ENCODE data around the gene KIAA0753.

The KIAA0753 gene

GRCh38 chr17:6640536-6641246 lies at the start of gene KIAA0753, which contains the start of gene TXNDC17:
TSS of gene KIAA0753 (minus strand) at chr17:6640711. CDS start at chr17:6635103, 5,608 bp downstream.
TSS of gene TXNDC17 (plus strand) at chr17:6641060. CDS start at chr17:6641083, 23 bp downstream.
- peak; percentile 68 for DNase-seq (ENCODE audit: extremely low read depth, low read depth)
- no peak for TF ChIP-seq CTCF (IDR thresholded peaks at IDR 0.05; ENCODE audit: low read depth, low read length)

- no peak for TF ChIP-seq CTCF (IDR thresholded peaks at IDR 0.05; ENCODE audit: low read depth, low read length)
- no peak for DNase-seq (ENCODE audit: extremely low read depth, low read depth)
Measured at GRCh38 chr17:6688944-6689343, 48.4 kb upstream of the KIAA0753 start.

- no peak for DNase-seq (ENCODE audit: extremely low read depth, low read depth)
- TF ChIP-seq CTCF (IDR thresholded peaks at IDR 0.05; ENCODE audit: low read depth, low read length) = no peak
Measured at GRCh38 chr17:6686026-6686425, 45.5 kb upstream of the KIAA0753 start.

- no peak for TF ChIP-seq CTCF (IDR thresholded peaks at IDR 0.05; ENCODE audit: low read depth, low read length)
- DNase-seq (ENCODE audit: extremely low read depth, low read depth) = no peak
Measured at GRCh38 chr17:6684881-6685767, 44.6 kb upstream of the KIAA0753 start.

GRCh38 chr17:6684460-6684783 lies 43.9 kb upstream of the KIAA0753 start:
- TF ChIP-seq CTCF (IDR thresholded peaks at IDR 0.05; ENCODE audit: low read depth, low read length) = no peak
- DNase-seq (ENCODE audit: extremely low read depth, low read depth) = no peak

- DNase-seq (ENCODE audit: extremely low read depth, low read depth) = no peak
- TF ChIP-seq CTCF (IDR thresholded peaks at IDR 0.05; ENCODE audit: low read depth, low read length) = no peak
Measured at GRCh38 chr17:6683730-6684459, 43.4 kb upstream of the KIAA0753 start.
